Spleen (tissue), 7 donors: ENCODE data around the gene STK36.

Experiments used
- CTCF ChIP-seq, 11 experiments: fragments of 200-600 bp in 7 of 11; fragments of 450-650 bp in 4 of 11; sonication (generic) in 4 of 11; IDR thresholded peaks in 8 of 11; conservative IDR thresholded peaks in 3 of 11; 1 replicate in 7 of 11; 2 replicates in 4 of 11; pipeline versions ENCODE4 v1.4.0 to v1.8.0; 2016 to 2021; ENCODE audit warnings: antibody characterized with exemption in 11 of 11, inconsistent platforms in 4 of 11, mild to moderate bottlenecking in 1 of 11
- POLR2AphosphoS5 ChIP-seq, 3 donors: sonication (generic); formaldehyde crosslinking; IDR thresholded peaks; one replicate each; pipeline ENCODE4 v1.5.1; 2017; ENCODE audit warnings: antibody characterized with exemption in 3 of 3
- donor health status: DM: no; HTN: no; CAD: no; lungs with moderate emphysema.
- donor health status: DM: no; HTN: no; CAD: no.
- donor health status: DM: no; HTN: no; CAD: no.

GRCh38 chr2:218736531-218736930 lies 64.6 kb downstream of the STK36 start:
- TF ChIP-seq POLR2AphosphoS5 (IDR thresholded peaks at IDR 0.05) (no peak), CTCF (IDR thresholded peaks at IDR 0.05 in 8 of 11, conservative IDR thresholded peaks at IDR 0.05 in 3 of 11) (no peak)
